Astrocyte (in vitro differentiated cells and primary cell): ENCODE measurements around the gene RNF7. TPM values are rescaled to one million over a fixed set of nuclear protein-coding genes. Genes with fewer than 3 reads are reported as not detected.

ENCODE experiments used
- DNase-seq: peaks from one replicate; pipeline ENCODE4 v3.0.0-alpha.2; 2010; ENCODE audit warnings: low read depth
- FAIRE-seq: peaks from 2 replicates; lab custom pipeline; 2011; peaks lifted over from hg19 to GRCh38; lab: Jason Lieb, UNC
- H2AFZ ChIP-seq: 2 replicates; pipeline ENCODE4 v1.6.0; 2012; ENCODE audit warnings: low read depth, low read length, inconsistent platforms
- H3K27ac ChIP-seq: 2 replicates; pipeline ENCODE4 v1.5.1; 2011; ENCODE audit warnings: low read depth, low read length, inconsistent platforms
- H3K27me3 ChIP-seq: 2 replicates; pipeline ENCODE4 v1.6.0; 2011; ENCODE audit warnings: low read length, inconsistent platforms; ENCODE audit not compliant: insufficient read depth
- H3K36me3 ChIP-seq: 2 replicates; pipeline ENCODE4 v1.5.1; 2011; ENCODE audit warnings: low read length, inconsistent platforms; ENCODE audit not compliant: insufficient read depth
- H3K4me1 ChIP-seq: 2 replicates; pipeline ENCODE4 v1.5.1; 2011; ENCODE audit warnings: low read length, inconsistent platforms; ENCODE audit not compliant: insufficient read depth
- H3K4me2 ChIP-seq: 2 replicates; pipeline ENCODE4 v1.6.0; 2012; ENCODE audit warnings: low read length, inconsistent platforms
- H3K4me3 ChIP-seq: 2 replicates; pipeline ENCODE4 v1.5.1; 2011; ENCODE audit warnings: low read depth, mild to moderate bottlenecking, low read length, inconsistent platforms; ENCODE audit not compliant: insufficient read depth
- H3K79me2 ChIP-seq: 2 replicates; pipeline ENCODE4 v1.6.0; 2012; ENCODE audit warnings: mild to moderate bottlenecking, low read length, inconsistent platforms; ENCODE audit not compliant: insufficient read depth
- H3K9ac ChIP-seq: 2 replicates; pipeline ENCODE4 v1.6.0; 2012; ENCODE audit warnings: mild to moderate bottlenecking, low read length, inconsistent platforms
- H3K9me3 ChIP-seq: 2 replicates; pipeline ENCODE4 v1.5.1; 2012; ENCODE audit warnings: low read depth, mild to moderate bottlenecking, low read length, inconsistent platforms; ENCODE audit not compliant: insufficient read depth
- H4K20me1 ChIP-seq: 2 replicates; pipeline ENCODE4 v1.6.0; 2012; ENCODE audit warnings: low read length, inconsistent platforms; ENCODE audit not compliant: insufficient read depth
- H3K27ac Mint-ChIP-seq: one replicate; pipeline ENCODE4 v1.8.0; 2021; ENCODE audit warnings: mild to moderate bottlenecking, mixed read lengths; ENCODE audit not compliant: unreplicated experiment
- H3K27me3 Mint-ChIP-seq: one replicate; pipeline ENCODE4 v1.8.0; 2021; ENCODE audit warnings: low read depth, mixed read lengths; ENCODE audit not compliant: unreplicated experiment
- H3K36me3 Mint-ChIP-seq: one replicate; pipeline ENCODE4 v1.8.0; 2021; ENCODE audit warnings: low read depth, mixed read lengths; ENCODE audit not compliant: unreplicated experiment
- H3K4me1 Mint-ChIP-seq: one replicate; pipeline ENCODE4 v1.8.0; 2021; ENCODE audit warnings: low read depth, mixed read lengths; ENCODE audit not compliant: unreplicated experiment
- H3K4me3 Mint-ChIP-seq: one replicate; pipeline ENCODE4 v1.8.0; 2021; ENCODE audit warnings: mild to moderate bottlenecking, moderate library complexity, mixed read lengths; ENCODE audit not compliant: unreplicated experiment
- H3K9me3 Mint-ChIP-seq: one replicate; pipeline ENCODE4 v1.8.0; 2021; ENCODE audit warnings: mild to moderate bottlenecking, mixed read lengths; ENCODE audit not compliant: unreplicated experiment
- CTCF ChIP-seq: IDR thresholded peaks from 2 replicates; pipeline ENCODE4 v1.5.1; 2011; ENCODE audit warnings: low read depth, mild to moderate bottlenecking, inconsistent platforms, low read length, moderate library complexity; ENCODE audit not compliant: insufficient read depth
- EZH2 ChIP-seq: IDR thresholded peaks from 2 replicates; pipeline ENCODE4 v1.6.1; 2012; ENCODE audit warnings: mild to moderate bottlenecking, low read length, inconsistent platforms; ENCODE audit not compliant: insufficient read depth
- total RNA-seq: library from RNA; stranded (reverse); gene quantifications from 2 replicates; pipeline ENCODE4 v1.2.1, GENCODE V29; 2021

Gene RNF7
- total RNA-seq, 1 donor from 2014 or later = 168 TPM

- DNase-seq (no peak), FAIRE-seq (no peak)
- H3K36me3 ChIP-seq = no peaks in the 10 kb centered on the region
- no peaks in the 10 kb centered on the region for H4K20me1 ChIP-seq
- no peak overlapping the region for H3K4me3 ChIP-seq
- no peaks in the 10 kb centered on the region for H3K27me3 ChIP-seq
- no peaks in the 10 kb centered on the region for H3K9me3 Mint-ChIP-seq
- H3K36me3 Mint-ChIP-seq = no peaks in the 10 kb centered on the region
- H3K9me3 ChIP-seq = no peaks in the 10 kb centered on the region
- no peak overlapping the region for H3K4me3 Mint-ChIP-seq
- H3K27ac Mint-ChIP-seq = no peak overlapping the region
- H3K9ac ChIP-seq = no peak overlapping the region
- no peak for TF ChIP-seq CTCF
- no peak for TF ChIP-seq EZH2
- H3K4me1 Mint-ChIP-seq = no peaks in the 10 kb centered on the region
- no peaks in the 10 kb centered on the region for H3K79me2 ChIP-seq
- no peaks in the 10 kb centered on the region for H3K4me1 ChIP-seq
- H3K4me2 ChIP-seq = no peak overlapping the region
- H2AFZ ChIP-seq = no peak overlapping the region
- no peaks in the 10 kb centered on the region for H3K27me3 Mint-ChIP-seq
- no peak overlapping the region for H3K27ac ChIP-seq
Observed at GRCh38 chr3:141726483-141726882, 11.6 kb upstream of the RNF7 start.

- H3K9me3 Mint-ChIP-seq = no peaks in the 10 kb centered on the region
- Histone ChIP-seq H3K9ac (no peak overlapping the region), H3K4me3 (no peak overlapping the region), H3K4me2 (no peak overlapping the region), H2AFZ (no peak overlapping the region), H3K9me3 (no peaks in the 10 kb centered on the region), H3K79me2 (no peaks in the 10 kb centered on the region), H3K27ac (no peak overlapping the region), H3K4me1 (no peaks in the 10 kb centered on the region), H4K20me1 (no peaks in the 10 kb centered on the region), H3K27me3 (no peaks in the 10 kb centered on the region), H3K36me3 (no peaks in the 10 kb centered on the region)
- DNase-seq (no peak), FAIRE-seq (no peak)
- TF ChIP-seq EZH2 (no peak), CTCF (no peak)
- no peaks in the 10 kb centered on the region for H3K27me3 Mint-ChIP-seq
- H3K27ac Mint-ChIP-seq = no peak overlapping the region
- no peaks in the 10 kb centered on the region for H3K4me1 Mint-ChIP-seq
- no peaks in the 10 kb centered on the region for H3K36me3 Mint-ChIP-seq
- H3K4me3 Mint-ChIP-seq = no peak overlapping the region
Observed at GRCh38 chr3:141728355-141728892, 9.7 kb upstream of the RNF7 start.

DNA sequence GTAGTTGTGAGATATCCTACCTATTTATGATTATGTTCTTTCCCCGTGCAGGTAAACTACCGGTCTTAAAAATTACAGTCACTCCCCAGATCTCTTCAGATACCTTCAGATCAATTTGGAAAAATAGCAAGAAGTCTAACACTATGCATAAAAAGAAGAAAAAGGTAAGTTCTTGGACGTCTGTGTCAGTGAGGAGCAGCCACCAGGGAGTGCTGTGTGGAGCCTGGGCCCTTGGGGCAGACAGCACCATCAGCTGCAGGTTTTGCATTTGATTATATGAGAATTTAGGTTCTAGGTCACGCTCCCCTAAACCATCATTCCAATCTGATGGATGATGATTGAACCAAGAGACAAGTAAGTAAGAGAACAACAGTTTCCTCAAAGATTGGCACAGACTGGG, 8.9 kb upstream of the RNF7 start:
- Mint-ChIP-seq H3K36me3 (no peaks in the 10 kb centered on the region), H3K4me1 (no peaks in the 10 kb centered on the region), H3K27ac (no peak overlapping the region), H3K9me3 (no peaks in the 10 kb centered on the region), H3K4me3 (no peak overlapping the region), H3K27me3 (no peaks in the 10 kb centered on the region)
- no peak overlapping the region for H2AFZ ChIP-seq
- no peaks in the 10 kb centered on the region for H4K20me1 ChIP-seq
- H3K27ac ChIP-seq = no peak overlapping the region
- no peak overlapping the region for H3K4me2 ChIP-seq
- DNase-seq = no peak
- no peaks in the 10 kb centered on the region for H3K27me3 ChIP-seq
- TF ChIP-seq EZH2 (no peak), CTCF (no peak)
- H3K4me3 ChIP-seq = no peak overlapping the region
- no peak overlapping the region for H3K9ac ChIP-seq
- H3K79me2 ChIP-seq = no peaks in the 10 kb centered on the region
- FAIRE-seq = no peak
- no peaks in the 10 kb centered on the region for H3K4me1 ChIP-seq
- H3K36me3 ChIP-seq = no peaks in the 10 kb centered on the region
- no peaks in the 10 kb centered on the region for H3K9me3 ChIP-seq
